GM21529 (cell line): Measurements from ENCODE around the gene NEDD4L.

ENCODE experiments used
- ATAC-seq: cut with Tn5 transposase; IDR thresholded peaks from one replicate; pipeline ENCODE4 v1.9.1; 2021; ENCODE audit not compliant: unreplicated experiment

Gene NEDD4L

DNA sequence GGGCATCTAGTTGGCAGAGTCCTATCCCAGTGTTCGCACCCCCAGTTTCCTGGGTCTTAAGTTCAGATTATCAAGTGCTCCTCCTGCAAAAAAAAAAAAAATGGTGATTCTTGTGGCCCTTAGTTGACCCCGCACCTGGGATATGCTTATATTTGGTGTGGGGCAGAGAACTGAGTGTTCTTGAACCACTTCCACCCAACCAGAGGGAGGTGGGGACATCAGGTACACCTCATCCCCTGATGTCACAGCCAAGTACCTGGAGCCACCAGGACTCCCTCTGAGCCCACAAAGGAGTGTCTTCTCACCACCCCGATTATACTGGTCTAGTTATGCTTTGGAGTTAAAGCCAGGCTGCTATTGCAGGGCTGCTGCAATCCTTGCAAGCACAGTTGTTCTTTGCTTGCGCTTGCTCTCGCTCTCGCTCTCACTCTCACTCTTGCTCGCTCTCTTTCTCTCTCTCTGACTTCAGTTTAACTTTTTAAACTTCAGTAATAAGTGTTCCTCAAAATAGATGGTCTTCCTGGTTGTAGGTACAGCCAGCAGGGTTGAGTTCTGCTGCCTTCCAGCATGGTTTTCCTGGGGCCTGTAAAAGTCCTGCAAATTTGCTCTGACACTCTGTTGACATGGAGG, 265.7 kb downstream of the NEDD4L start:
- ATAC-seq, result no peak

DNA sequence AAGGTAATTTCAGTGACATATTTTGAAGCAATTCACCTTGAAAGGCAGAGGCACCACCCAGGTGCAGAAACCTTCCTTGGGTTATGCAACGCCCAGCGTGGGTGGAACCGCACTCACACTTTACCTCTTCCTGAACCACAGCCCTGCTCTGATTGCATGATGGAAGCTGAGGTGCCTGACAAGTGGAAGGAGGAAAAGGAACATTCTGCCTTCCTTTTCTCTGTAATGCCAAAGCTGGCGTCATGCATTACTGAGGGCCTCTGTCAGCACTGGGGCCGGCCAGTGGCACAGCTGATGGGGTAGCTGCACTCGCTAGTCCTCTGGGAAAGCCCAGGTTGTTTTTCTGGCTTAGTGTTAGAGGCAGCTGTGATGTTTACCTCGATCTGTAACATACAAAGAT, 266.5 kb downstream of the NEDD4L start:
- ATAC-seq, result peak; percentile 61

GRCh38 chr18:58311390-58311789, 267.4 kb downstream of the NEDD4L start:
- ATAC-seq, result no peak

DNA sequence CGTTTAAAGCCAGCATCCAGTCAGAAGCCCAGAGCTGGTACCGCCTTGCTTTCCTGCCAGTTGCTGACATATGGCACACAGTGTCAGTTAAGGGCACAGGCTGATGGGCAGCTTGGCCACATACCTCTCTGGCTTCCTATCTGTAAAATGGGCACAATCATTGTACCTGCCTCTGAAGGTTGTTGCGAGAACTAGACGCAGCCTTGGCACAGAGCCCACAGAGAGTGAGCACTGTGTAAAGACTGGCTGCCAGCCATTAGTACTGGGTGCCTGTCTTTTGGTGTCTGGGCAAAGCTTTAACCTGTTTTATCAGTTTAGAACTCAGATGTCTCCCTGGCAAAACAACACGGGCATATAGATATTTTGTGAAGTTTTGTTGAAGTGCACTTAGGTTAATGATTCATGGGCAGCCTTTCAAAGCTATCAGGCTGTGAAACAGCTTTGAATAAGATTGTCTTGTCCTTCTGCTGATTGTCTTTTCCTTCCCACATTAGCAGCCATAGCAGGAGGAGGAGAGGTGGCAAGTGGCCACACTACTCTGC, 269.5 kb downstream of the NEDD4L start:
- ATAC-seq, result no peak

DNA sequence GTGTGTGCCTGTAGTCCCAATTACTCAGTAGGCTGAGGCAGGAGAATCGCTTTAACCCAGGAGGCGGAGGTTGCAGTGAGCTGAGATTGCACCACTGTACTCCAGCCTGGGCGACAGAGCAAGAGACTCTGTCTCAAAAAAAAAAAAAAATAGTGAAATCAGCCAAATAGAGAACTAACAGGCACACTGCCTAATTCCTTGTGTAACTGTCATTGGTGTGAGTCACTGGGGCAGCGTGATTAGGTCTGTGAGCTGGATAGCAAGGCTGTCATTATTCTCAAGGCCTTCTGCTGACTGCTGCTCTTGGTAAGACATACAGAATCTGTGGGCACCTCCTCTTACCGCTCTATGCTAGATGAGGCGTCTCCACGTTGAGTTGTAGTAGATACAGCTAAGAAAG, 270.3 kb downstream of the NEDD4L start:
- no peak for ATAC-seq

DNA sequence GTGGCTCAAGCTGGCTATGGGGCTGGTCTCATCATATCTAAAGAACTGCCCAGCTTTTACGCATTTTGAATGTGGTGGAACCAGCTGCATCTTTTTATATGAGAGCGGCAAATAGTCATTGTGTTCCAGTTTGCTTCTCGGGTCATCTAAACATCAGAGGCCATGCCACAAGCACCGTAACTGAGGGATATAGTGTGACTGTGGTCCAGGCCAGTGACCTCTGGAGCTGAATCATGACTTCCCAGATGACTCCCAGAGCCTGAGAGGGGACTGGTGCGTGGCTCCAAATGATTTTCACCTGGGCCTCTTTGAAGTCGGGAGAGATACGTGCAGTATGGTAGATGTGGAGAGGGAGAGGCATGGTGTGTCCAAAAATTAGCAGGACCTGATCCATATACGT, 271.0 kb downstream of the NEDD4L start:
- ATAC-seq, result no peak

GRCh38 chr18:58315739-58316215, 271.8 kb downstream of the NEDD4L start:
- ATAC-seq, result no peak

DNA sequence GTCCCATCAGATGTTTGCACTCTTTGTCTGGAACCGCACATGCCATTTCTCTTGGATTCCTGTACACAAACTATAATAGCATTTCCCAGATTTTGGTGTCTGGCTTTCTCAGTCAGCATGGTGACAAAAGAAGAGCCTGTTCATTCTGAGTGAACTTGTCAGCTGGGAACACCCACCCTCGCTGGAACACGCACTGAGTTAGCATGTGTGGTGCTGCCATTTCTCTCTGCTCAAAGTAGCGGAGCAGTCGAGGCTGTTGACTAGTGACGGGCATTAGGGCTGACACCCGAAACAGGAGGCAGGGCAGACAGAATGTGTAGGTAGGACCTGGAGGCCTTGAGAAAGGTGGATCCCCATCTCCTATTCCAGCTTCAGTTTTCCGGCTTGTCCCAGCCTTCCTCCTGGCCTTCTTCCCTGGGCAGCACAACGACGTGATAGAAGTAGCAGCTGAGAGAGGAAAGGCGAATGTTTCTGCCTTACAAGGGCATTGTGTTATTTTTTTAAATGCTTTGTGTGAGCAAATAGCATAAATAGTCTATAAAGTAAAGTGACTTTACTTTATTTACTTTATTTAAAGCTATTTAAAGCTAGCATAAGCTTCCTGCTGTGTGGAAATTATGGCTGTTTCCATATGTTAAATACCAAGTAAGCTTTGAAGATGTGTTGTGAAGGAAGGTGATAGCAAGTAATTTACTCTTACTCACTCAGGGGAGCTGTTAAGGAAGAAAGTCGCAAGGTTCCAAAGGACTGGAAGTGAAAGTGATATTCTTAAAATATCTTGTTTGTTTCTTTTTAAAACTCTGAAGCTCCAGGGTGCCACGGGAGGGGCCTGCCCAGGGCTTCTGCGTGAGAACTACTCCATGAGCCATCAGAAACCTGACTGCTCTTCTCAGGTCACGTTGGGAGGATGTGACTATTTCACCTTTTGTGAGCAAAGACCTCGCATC, 272.6 kb downstream of the NEDD4L start:
- no peak for ATAC-seq

DNA sequence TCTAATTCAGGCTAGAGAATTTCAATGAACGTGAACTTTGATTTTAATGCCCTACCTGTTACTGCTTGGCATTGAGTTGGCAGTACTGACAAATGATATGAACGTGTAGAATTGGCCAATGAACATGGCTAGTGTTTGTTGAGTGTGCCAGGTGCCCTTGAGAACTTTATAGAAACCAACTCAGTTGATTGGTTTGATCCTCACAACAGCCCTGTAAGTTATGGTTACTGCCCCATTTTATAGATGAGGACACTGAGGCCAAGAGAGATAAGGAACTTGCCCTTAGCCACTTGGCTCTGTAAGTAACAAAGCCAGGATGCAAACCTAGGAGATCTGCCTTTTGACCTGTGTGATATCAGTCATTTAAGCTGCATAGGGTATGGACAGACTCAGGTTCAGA, 275.7 kb downstream of the NEDD4L start:
- no peak for ATAC-seq

DNA sequence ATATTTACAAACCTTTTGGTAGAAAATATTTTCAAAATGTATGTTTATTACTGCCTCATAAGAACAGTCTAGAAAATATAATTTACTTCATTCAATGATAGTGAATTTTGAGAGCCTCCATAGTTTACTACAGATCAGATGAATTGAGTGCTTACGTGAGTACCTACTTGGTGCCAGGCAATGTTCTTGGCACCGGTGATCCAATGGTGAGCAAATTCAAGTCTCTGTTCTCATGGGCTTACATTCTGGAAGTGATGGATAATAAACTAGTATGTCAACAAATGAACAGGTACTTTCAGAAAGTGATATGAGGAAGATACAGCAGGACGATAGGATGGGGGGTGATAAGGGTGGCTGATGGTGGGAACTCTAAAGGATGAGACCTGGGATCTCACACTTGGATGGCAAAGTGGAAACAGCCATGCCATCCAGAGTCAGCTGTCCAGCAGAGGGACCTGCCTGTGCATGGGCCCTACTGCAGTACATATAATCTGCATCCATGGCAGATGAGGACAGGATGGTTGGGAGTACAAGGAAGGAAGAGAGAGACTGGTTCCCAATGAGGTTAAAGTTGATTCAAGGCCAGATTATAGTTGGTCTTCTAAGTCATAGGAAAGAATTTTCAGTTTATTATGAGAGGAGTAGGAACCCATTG, 277.0 kb downstream of the NEDD4L start:
- no peak for ATAC-seq

DNA sequence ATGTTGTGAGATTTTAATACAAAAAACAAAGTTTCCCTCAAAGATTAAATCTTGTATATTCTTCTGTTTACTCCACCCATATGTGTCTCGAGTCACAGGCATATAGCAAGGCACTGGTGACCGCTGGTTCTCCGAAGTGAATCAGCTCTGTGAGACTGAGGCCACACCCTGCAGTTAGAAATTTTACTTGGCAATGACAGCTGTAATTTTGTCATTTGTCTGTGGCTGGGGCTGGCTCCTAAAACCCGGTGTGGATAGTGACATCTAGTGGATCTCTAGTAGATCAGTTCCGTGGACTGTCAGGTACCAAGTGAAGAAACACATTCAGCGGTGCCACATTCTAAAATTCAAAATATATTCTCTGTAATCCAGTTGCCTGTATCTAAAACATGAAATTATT, 278.0 kb downstream of the NEDD4L start:
- peak; percentile 89 for ATAC-seq

DNA sequence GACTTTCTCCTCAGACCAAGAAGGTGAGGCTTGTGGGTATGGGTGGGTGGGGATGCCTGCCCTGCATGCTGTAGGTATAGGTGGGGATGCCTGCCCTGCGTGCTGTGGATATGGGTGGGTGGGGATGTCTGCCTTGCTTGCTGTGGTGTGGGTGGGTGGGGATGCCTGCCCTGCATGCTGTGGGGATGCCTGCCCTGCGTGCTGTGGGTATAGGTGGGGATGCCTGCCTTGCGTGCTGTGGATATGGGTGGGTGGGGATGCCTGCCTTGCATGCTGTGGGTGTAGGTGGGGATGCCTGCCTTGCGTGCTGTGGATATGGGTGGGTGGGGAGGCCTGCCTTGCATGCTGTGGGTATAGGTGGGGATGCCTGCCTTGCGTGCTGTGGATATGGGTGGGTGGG, 278.4 kb downstream of the NEDD4L start:
- no peak for ATAC-seq

GRCh38 chr18:58323866-58324762, 280.1 kb downstream of the NEDD4L start:
- no peak for ATAC-seq

- ATAC-seq, result no peak
Measured at GRCh38 chr18:58324824-58325480, 280.9 kb downstream of the NEDD4L start.

DNA sequence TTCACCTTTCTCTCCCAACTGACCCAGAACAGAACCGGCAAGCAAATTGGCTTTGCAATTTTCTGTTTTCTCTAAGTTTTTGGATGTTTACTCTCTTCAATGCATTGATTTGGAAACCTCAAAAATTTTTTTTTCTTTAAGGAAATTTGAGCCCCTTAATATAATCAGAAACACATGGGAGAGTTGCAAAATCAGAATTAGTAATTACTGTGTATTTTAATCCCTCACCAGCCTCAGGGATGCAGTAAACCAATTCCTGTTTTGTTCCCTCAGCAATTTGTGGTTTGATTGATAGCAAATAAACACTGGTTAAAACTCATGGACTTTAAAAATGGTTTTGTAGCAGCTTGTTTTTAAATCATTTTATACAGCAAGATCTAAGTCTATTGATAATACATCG, 281.5 kb downstream of the NEDD4L start:
- ATAC-seq, result no peak

GRCh38 chr18:58334061-58334460, 290.0 kb downstream of the NEDD4L start:
- ATAC-seq, result no peak

GRCh38 chr18:58335223-58335622, 291.2 kb downstream of the NEDD4L start:
- no peak for ATAC-seq

GRCh38 chr18:58335821-58336220, 291.8 kb downstream of the NEDD4L start:
- ATAC-seq, result no peak

DNA sequence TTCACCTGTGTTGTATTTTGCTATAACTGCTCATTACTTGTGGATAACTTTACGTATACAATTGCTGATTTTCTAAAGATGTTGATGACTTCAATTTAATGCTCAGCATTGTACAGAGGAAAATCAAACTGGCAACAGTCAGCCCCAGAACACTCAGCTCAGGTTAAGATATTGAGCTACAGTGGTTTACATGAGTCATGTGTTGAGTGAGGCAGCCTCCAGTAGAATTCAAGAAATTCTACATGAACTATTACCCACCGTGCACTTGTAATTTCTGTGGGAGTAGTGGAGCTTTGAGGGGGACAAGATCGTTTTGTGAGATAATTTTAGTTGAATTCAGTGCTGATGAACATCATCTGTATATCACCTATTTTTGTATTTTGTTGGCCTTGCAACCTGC, 292.6 kb downstream of the NEDD4L start:
- ATAC-seq, result no peak

GRCh38 chr18:58337285-58337684, 293.3 kb downstream of the NEDD4L start:
- no peak for ATAC-seq
